HG02759 (cell line): ENCODE results near the gene USP36.
"Not testable (repeated sequence)": the region's sequence is repeated elsewhere in the genome, so short reads cannot be mapped to it uniquely, and the experiment has no call there.

Experiments used
- ATAC-seq: cut with Tn5 transposase; IDR thresholded peaks from one replicate; pipeline ENCODE4 v1.9.1; 2021; ENCODE audit warnings: mild to moderate bottlenecking, moderate library complexity; ENCODE audit not compliant: unreplicated experiment

USP36 gene

DNA sequence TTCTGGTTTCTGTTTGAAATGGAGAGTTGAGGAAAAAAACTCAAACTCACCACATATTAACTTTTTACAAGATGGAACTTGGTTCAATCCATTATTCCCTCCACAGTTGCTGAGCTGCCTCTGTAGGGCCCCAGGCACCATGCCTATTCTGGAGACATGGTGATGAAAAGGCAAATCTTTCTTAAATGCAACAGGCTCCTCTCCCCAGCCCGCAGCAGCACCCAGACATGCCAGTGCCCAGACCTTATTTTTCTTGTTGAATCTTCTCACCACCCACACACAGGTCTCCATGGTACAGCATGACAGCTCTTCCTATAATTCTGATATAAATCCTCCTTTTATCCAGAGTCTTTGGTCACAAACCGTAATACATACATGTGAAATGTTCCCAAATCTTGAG lies 66.2 kb downstream of the USP36 start:
- ATAC-seq: peak; percentile 14

DNA sequence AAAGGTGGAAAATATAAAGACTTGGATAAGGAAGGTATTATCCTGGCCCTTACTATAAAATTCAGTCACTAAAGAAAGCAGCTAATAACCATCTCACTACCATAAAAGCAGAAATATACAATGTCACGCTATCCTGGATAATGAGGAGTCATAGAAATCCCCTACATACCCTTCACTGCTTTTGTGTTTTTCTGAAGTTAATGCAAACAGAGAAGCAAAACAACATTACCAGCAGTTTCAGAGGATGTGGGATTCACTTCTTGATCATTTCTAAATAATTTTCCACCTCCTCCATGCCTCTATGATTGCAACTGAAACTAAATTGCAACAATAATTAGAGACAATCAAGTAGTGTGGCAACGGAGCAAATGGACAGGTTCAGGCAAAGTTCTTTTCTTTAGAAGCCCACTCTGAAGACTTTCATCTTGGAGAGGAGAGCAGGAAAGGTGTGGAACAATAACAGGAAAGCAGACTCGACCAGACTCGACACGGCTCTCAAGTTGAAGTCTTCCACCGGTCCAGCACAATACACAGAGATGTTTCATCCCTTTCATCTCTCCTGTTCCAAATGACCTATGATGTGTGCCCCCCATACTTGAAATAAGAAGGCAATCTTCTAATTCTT lies 68.7 kb downstream of the USP36 start:
- ATAC-seq: no peak

DNA sequence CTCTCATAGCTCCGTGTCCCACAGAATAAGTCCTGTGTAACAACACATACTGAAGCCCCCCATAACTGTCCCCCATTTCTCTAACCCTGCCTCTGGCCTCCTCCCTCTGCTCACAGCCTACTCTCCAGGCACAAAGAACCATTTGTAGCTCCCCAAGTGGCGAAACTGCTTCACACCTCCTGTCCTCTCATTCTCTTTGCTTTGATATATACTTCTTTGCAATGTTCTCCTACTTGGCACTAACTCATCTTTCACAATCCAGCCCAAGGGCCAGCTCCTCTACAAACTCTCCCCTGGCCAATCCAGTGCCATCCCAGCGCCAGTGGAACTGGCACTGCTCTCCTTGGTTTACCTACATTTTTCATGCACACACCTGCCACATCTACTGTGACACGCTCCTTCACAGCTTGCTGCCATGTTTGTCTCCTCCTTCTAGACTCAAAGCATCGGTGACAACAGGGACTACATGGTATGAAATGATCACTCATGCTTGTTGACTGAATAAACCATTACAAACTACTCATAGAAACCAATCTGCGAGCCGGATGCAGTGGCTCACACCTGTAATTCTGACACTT lies 71.3 kb downstream of the USP36 start:
- ATAC-seq: no peak

DNA sequence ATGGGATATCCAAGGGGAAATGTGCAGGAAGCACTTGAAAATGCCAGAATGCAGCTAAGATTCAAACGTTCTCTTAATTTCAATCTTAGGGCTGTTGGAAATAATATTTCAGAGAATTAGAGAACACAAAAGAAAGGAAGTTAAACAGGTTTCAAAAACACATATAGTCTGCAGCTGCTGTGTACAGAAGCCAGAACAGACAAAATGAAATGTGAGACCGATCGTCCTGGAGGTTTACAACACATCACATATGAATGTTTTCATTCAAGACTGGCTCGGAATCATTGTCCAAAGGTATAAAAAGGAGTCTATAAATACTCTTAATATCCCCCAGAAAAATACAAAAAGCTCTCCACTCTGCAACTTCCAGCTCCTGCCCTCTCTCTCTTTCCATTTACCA lies 72.8 kb downstream of the USP36 start:
- ATAC-seq: no peak

DNA sequence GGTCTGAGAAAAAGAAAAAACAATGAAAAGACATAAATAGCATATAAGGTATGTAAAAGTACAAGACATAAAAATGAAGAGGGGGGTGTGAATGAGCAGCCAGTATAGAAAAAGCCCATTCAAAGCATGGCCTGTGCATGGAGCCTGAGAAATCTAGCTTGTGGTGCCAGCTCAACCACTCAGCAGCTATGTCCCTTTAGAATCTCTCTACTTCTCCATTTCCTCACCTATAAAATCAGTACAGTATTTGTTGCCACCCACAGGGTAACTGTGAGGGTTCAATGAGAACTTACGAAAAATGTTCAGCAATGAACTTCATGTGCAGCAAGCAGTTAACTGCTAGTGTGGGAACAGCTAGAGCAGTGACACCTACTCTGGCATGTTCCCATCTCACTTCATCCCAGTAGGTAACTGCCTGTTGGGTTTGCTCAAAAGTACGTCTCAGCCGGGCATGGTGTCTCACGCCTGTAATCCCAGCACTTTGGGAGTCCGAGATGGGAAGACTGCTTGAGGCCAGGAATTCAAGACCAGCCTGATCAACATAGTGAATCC lies 73.8 kb downstream of the USP36 start:
- ATAC-seq: no peak

DNA sequence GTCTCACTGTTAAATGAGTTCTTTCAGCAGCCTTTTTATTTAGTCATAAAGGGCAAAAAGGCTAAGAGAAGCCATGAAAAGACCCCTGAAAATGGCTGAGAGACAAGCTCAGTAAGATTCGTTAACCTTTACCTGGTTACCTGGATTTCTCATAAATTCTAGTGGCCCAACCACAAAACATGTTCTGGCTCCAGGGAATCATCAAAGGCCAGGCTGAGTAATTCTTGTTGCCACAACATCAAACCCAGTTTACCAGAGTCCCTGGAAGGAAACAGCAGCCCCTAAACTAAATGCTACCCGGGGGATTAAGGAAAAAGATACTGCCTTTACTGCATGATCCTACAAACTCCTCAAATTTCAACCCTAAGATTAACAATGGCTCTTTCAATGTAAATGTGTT lies 74.4 kb downstream of the USP36 start:
- no peak for ATAC-seq

DNA sequence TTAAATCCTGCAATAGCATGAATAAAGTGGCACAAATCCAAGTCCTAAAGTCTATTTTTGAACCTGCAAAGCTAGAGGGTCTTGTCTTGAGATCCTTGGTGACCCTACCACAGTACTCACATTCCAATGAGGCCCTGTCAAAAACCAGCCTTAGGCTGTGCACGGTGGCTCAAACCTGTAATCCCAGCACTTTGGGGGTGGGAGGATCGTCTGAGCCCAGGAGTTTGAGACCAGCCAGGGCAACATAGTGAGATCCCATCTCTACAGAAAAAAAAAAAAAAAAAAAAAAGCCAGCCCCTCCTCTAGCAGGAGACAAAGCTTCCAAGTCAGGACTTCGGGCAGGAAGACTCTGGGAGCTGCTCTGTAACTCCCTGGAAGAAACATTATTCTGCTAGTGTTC lies 74.8 kb downstream of the USP36 start:
- ATAC-seq: no peak

DNA sequence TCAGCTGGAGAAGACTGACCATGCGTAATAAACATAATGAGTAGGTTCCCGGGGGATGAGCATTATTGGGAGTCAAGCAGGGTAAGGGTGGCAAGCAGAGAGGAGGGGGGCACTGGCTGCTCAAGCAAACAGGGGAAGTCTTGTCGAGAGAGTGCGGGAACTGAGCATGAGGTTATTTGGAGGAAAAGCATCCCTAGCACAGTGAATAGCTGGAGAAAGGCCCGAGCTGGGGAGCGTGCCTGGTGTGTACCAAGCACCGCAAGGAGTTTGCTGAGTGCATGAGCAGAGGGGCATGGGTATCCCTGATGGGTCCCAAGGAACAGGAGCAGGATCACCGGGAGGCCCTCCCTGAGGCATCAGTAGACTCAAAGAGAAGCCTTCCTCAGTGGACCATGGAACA lies 75.7 kb downstream of the USP36 start:
- no peak for ATAC-seq

DNA sequence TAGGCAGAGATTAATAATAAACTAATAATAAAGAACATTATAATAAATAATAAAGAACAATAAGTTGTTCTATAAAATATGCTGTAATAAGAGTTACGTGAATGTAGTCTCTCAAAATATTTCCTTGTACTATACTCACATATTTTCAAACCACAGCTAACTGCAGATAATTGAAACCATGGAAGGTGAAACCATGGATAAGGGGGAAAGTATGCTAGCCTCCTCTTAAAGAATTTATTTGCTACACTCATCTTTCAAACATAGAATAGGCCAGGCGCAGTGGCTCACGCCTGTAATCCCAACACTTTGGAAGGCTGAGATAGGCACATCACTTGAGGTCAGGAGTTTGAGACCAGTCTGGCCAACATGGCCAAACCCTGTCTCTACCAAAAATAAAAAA lies 77.1 kb downstream of the USP36 start:
- ATAC-seq: no peak

DNA sequence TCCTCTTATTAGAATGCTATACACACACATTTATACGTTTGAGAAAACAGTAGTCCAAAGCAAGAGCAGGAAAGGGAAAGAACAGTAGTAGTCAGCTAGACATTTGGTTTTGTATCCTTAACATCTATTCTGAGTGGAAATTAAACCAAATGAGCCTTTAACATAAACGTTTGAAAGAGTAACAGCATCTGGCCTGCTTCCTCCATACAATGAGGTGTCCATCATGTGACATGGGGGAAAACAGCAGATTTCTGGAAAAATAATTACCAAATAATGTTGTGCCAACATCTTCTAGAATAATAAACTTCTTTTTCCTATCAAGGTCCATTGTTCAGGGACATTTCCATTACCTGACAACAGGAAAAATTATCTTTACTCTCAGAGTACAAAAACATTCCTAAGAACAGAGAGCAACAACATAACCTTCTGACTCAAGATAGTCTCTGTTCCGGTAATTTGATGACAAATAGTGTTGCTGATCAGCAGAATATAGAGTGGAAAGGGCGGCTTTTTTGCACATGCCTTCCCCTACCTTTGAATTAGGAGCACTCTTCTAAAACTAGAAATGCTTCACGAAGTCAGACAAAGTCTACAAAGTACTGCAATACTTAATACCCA lies 78.7 kb downstream of the USP36 start:
- no peak for ATAC-seq

DNA sequence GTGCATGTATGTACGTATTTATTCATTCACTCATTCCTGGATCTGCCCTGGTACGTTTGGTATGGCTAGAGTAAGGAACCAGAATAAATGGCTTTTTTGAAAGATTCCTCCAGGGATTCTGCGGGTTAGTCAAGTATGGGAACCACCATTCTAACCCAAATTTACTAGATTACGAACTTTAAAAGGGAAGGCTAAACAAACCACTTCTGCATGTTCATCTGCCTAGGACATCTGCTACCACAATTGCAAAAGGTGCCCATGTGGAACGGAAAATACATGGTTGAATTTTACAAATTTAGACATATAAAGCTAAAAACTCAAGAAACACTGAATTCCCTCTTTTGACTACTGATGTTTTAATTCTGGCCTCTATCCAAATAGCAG lies 80.7 kb downstream of the USP36 start:
- no peak for ATAC-seq

DNA sequence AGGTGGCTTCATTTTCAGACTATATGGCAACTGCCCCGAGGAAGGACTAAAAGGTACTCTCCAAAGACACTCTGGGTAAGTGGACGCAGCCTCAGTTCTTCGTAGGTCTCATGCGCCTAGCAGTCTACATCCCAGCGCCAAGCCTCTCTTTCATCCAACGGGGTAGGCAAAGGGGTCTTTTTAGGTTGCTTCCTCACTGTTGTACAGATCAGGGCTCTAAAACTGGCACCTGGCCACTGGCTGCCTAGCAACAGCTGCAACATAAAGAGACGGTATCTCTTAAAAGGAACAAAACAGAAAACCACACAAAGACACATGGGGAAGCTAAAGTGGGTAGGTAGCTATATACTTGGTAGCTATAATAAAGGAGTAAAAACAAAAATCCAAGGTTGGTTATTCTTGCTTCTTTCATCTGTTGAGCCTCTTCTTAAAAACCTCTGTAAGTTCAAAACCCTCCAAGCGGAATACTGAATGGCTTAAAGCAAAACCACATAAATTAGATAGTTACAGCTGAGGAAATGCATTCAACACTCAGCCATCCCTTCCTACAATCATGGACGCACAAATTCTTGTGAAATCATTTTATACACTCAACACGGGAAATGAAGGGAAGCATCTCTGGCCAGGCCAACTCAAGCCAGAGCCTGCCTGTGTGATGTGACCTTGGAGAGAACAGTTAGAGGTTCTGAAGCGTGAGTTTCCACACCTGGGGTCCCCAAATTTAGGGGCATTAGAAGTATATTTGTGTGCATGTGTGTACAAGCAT lies 81.2 kb downstream of the USP36 start:
- ATAC-seq: peak; percentile 54

DNA sequence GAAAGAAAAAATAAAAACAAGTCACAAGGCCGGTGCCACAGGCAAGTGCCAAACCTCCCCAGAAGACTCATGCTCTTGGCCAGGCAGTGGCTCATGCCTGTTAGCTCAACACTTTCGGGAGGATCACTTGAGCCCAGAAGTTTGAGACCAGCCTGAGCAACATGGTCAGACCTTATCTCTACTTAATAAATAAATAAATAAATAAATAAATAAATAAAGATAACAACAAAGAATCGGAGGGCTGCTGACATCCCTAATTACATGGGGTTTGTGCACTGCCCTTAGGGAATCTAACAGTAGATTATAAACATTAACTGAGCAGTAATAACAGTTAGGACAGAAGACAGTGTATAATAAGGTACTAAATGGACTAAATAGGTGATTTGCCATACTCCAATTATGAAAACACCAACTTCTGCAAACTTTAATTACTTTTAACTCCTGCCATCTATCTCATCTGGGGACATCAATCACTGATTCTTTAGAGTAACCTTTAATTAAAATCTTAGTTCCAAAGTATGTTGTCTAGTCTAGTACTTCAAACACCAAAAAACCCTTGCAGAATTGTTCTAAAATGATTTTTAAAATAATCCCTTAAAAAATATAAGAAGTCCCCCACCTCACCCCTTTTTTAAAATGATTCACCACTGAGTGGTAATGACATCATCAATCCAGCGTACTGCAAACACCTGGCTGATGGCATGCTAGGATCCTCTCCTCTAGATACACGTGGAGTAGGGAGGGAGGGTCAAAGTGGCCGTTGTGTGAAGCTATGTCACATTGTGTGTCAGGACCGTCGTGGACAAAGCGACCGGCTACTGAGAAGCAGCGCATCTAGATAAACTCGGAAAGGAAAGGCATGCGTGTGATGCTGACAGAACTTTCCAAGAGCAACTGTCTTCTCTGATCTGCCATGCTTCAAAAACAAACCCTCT lies 87.0 kb downstream of the USP36 start:
- no peak for ATAC-seq

DNA sequence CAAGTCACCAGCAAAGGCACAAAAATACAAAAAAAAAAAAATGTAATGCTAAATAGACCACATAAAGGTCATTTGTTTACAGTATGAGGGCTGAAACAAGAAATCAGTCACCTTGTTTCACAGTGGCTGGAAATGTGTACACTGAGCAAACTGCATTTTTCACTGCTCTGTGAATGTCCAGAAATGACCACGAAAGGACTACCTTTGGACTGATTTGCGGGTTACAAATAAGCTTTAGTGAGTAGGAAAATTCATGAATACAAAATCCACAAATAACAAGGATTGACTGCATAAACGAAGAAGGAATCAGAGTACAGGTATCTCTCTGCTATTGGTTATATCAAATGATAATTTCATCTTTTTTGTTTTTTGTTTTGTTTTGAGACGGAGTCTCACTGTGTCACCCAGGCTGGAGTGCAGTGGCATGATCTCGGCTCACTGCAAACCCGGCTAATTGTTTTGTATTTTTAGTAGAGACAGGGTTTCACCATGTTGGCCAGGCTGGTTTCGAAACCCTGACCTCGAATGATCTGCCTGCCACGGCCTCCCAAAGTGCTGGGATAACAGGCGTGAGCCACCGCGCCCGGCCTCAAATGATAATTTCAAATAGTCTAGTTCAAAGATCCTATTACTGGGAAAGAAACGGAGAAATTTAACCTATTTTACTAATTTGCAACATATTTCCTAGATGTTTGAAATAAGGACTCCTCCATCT lies 89.0 kb downstream of the USP36 start:
- no peak for ATAC-seq

DNA sequence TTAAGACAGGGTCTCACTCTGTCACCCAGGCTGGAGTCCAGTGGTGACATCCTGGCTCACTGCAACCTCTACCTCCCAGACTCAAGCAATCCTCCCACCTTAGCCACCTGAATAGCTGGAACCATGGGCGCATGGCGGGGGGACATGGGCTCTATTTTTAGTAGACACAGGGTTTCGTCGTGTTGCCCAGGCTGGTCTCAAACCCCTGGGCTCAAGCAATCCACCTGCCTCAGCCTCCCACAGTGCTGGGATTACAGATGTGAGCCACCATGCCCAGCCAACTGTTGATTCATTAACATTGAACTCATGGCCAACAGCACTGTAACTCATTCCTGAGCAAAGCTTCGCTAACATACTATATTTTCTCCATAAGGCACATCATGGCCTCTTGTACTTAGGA lies 89.6 kb downstream of the USP36 start:
- ATAC-seq: not testable (repeated sequence)

DNA sequence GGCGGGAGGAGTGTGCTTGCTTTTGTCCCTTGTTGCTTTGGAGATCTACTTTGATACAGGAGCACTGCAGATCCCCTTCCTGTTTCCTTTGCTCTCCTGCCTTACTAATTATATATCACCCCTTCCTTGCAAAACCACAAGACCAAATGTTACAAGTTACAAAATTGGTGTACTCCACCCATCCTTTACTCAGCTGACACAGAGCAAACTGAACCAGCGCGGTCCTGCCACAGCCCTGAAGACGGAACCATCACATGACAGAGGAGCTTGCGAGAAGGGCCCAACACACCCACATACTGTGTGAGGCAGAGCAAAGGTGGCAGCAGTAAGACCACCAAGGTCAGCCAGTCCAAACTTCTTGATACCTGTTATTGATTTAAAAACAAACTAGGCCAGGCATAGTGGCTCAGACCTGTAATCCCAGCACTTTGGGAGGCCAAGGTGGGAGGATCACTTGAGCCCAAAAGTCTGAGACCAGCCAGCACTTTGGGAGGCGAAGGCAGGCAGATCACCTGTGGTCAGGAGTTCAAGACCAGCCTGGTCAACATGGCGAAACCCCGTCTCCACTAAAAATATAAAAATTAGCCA lies 91.8 kb downstream of the USP36 start:
- ATAC-seq: peak; percentile 60

DNA sequence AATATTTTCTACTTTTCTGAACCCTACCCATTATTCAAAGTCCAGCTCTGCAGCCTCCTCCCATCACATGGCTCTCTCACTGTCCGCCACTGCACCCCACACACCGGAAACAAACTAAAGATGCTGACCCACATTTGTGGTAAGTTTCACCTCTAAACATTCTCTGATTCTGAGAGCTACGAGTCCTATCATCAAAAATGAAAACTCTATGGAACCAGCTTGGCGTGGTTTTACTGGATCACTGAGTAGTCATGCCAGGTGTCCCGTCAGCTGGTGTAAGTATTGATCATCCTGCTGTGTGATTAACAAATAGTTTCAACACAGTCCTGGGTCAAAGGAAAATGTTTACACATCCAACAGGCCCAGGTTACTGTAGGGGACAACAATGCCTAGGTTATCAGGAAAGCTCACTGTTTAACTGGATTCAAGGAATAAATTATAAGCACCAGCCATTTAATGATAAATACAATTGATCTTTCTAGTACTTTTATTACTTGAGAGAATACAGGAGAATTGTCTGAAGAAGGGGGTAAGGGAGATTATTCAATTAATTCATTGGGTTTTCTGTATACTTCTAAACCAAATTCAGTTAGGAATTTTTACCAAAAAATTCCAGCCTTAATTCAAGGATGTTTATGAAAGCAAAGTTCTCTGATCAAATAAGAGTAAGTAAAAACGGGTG lies 92.4 kb downstream of the USP36 start:
- peak; percentile 59 for ATAC-seq

DNA sequence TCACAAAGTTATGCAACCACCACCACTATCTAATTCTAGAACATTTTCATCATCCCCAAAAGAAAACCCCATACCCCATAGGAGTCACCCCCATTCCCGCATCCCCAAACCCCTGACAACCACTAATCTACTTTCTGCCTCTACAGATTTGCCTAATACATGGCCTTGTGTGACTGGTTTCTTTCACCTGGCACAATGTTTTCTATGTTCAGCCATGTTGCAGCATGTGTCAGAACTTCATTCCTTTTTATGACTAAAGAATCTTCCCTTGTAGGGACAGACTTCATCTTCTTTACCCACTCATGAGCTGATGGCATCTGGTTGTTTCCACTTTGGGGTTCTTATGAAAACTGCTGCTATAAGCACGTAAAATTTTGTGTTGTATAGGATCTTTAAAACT lies 93.1 kb downstream of the USP36 start:
- ATAC-seq: no peak

DNA sequence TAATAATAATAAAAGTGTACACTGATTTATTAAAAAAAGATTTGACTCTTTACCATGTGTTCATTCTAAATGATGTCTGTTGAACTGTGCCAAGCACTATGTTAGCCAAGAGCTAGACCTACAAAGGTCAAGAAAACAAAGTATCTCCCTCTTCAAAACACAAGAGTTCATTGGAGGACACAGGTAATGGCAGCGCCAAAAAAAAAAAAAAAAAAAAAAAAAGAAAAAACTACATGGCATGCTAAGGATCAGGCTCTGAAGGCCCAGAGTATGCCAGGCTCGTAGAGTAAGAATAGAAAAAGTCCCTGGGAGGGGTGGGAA lies 93.7 kb downstream of the USP36 start:
- no peak for ATAC-seq
